ENCODE results near the gene CRIM1.

DNA sequence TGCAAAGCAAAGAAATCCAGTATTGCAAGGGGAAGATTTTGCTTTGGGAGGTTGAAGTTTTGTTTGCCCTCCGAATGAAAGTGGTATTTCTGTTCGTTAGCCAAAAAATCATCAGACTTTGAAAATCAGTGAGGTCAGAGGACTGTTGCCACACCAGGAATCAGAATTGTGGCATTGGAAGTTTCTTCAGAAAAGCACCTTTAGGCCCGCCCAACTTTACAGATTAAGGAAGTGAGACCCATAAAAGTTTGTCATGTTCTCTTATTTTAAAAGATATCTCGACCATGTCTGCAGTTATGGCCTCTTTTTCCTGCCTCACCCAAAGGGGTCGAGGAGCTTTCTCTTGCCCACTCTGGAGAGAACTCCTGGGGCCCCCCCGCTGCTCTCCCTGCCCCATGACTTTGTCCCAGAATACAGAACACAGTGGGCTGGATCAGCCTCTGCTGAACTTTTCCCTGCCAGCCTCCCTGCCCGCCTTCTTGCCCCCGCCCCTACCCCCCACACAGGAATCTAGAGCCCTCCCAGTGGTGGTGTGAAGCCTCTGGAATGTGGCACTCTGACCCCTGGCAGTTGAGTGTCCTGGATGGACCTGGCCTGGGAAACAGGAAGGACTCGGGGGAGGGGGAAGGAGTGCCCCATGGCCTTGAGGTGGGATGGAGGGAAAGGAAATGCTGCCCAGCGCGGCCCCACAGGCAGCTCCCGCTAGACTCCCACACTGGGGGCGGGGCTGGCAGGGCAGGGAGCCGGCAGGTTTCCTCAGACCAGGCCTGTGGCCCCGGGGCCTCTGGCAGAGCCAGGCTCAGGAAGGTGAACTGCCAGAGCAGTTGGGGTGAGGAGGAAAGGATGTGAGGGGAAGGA is 25.3 kb downstream of the CRIM1 start:
- TF ChIP-seq POLR2A (IDR thresholded peaks at IDR 0.05; ENCODE audit: low read length) (no peak), JUN (IDR thresholded peaks at IDR 0.05) (peak; percentile 71 to 94; a peak in 4 of 5 replicates), USF2 (IDR thresholded peaks at IDR 0.05) (no peak), RCOR1 (IDR thresholded peaks at IDR 0.05; ENCODE audit: low read depth, low read length) (no peak), EP300 (IDR thresholded peaks at IDR 0.05) (peak; percentile 85 to 95; a peak in 4 of 5 replicates), TFCP2L1 (CRISPR knock-in tag; IDR thresholded peaks at IDR 0.05) (no peak), KDM1A (IDR thresholded peaks at IDR 0.05; ENCODE audit: low read depth) (no peak), EHMT2 (IDR thresholded peaks at IDR 0.05; ENCODE audit: low read depth) (no peak), RFX5 (IDR thresholded peaks at IDR 0.05) (no peak), E2F6 (IDR thresholded peaks at IDR 0.05; ENCODE audit: borderline replicate concordance, low read depth) (peak; percentile 69), RAD21 (conservative IDR thresholded peaks at IDR 0.05 in 1 of 2, IDR thresholded peaks at IDR 0.05 in 1 of 2) (peak; percentile 25 to 57)
- TF ChIP-seq, protein P1, sequence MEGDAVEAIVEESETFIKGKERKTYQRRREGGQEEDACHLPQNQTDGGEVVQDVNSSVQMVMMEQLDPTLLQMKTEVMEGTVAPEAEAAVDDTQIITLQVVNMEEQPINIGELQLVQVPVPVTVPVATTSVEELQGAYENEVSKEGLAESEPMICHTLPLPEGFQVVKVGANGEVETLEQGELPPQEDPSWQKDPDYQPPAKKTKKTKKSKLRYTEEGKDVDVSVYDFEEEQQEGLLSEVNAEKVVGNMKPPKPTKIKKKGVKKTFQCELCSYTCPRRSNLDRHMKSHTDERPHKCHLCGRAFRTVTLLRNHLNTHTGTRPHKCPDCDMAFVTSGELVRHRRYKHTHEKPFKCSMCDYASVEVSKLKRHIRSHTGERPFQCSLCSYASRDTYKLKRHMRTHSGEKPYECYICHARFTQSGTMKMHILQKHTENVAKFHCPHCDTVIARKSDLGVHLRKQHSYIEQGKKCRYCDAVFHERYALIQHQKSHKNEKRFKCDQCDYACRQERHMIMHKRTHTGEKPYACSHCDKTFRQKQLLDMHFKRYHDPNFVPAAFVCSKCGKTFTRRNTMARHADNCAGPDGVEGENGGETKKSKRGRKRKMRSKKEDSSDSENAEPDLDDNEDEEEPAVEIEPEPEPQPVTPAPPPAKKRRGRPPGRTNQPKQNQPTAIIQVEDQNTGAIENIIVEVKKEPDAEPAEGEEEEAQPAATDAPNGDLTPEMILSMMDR (IDR thresholded peaks at IDR 0.05), result no peak
- TF ChIP-seq, protein P2, sequence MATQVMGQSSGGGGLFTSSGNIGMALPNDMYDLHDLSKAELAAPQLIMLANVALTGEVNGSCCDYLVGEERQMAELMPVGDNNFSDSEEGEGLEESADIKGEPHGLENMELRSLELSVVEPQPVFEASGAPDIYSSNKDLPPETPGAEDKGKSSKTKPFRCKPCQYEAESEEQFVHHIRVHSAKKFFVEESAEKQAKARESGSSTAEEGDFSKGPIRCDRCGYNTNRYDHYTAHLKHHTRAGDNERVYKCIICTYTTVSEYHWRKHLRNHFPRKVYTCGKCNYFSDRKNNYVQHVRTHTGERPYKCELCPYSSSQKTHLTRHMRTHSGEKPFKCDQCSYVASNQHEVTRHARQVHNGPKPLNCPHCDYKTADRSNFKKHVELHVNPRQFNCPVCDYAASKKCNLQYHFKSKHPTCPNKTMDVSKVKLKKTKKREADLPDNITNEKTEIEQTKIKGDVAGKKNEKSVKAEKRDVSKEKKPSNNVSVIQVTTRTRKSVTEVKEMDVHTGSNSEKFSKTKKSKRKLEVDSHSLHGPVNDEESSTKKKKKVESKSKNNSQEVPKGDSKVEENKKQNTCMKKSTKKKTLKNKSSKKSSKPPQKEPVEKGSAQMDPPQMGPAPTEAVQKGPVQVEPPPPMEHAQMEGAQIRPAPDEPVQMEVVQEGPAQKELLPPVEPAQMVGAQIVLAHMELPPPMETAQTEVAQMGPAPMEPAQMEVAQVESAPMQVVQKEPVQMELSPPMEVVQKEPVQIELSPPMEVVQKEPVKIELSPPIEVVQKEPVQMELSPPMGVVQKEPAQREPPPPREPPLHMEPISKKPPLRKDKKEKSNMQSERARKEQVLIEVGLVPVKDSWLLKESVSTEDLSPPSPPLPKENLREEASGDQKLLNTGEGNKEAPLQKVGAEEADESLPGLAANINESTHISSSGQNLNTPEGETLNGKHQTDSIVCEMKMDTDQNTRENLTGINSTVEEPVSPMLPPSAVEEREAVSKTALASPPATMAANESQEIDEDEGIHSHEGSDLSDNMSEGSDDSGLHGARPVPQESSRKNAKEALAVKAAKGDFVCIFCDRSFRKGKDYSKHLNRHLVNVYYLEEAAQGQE (IDR thresholded peaks at IDR 0.05), result no peak
- TF ChIP-seq, protein P3, sequence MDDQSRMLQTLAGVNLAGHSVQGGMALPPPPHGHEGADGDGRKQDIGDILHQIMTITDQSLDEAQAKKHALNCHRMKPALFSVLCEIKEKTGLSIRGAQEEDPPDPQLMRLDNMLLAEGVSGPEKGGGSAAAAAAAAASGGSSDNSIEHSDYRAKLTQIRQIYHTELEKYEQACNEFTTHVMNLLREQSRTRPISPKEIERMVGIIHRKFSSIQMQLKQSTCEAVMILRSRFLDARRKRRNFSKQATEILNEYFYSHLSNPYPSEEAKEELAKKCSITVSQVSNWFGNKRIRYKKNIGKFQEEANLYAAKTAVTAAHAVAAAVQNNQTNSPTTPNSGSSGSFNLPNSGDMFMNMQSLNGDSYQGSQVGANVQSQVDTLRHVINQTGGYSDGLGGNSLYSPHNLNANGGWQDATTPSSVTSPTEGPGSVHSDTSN (IDR thresholded peaks at IDR 0.05), result peak; percentile 41; the same call in 1 of the 2 replicates
